ENCODE results near the gene NLRC3.
"Not testable (repeated sequence)": the region's sequence is repeated elsewhere in the genome, so short reads cannot be mapped to it uniquely, and the experiment has no call there.

The NLRC3 gene

GRCh38 chr16:3513892-3514583, 63.2 kb downstream of the NLRC3 start:
- no peak for DNase-seq
- peak; percentile 42 for ATAC-seq

DNA sequence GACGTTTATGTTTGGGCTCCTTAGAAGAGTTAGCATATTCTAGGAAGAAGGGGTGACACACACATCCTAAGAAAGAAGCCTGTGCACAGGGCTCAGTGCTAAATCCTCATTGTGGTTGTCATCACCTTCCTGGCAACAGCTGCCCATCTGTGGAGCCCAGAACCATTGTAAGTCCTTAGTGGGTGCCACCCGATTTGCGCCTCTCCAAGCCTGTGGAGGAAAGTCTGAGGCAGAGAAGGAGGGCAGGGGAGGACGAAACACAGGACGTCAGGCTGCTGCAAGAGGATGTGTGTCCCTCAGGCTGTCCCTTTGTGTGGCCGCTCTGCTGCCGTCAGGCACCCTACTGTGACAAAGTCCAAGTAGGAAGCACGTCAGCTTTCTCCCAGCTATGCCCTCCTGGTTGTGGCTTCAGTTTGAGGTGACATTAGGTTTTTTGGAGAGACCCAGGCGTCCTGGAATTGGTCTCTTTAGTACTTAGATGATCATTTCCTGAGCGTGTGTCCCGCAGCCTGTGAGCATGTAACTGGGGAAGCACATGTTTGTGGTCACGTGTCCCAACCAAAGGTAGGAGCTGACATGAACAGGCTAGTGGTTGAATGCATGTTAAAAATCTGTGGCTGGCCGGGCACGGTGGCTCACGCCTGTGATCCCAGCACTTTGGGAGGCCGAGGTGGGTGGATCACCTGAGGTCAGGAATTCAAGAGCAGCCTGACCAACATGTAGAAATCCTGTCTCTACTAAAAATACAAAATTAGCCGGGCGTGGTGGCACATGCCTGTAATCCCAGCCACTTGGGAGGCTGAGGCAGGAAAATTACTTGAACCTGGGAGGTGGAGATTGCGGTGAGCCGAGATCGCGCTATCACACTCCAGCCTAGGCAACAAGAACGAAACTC, 65.7 kb downstream of the NLRC3 start:
- ATAC-seq (no peak), DNase-seq (no peak)

- ATAC-seq (no peak), DNase-seq (no peak)
Measured at GRCh38 chr16:3510416-3510815, 66.8 kb downstream of the NLRC3 start.

DNA sequence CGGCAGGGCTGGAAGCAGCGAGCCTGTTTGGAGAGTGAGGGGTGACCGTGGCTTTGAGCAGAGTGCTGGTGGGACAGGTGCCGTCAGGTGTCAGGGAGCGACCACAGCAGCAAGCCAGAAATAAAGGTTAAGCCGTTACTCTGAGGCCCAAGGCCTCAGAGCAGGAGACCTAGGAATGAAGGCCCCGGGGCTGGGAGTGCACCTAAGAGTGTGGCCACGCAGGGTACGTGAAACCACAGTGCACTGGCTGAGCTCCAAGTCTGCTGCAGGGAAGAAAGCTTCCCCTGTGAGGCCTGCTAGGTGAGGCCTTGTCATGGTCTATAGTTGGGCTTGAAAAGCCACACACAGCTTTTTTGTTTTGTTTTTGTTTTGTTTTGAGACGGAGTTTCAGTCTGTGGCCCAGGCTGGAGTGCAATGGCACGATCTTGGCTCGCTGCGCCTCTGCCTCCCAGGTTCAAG, 67.7 kb downstream of the NLRC3 start:
- DNase-seq (peak; percentile 71), ATAC-seq (peak; percentile 83)

GRCh38 chr16:3508736-3509135, 68.5 kb downstream of the NLRC3 start:
- no peak for ATAC-seq
- no peak for DNase-seq

DNA sequence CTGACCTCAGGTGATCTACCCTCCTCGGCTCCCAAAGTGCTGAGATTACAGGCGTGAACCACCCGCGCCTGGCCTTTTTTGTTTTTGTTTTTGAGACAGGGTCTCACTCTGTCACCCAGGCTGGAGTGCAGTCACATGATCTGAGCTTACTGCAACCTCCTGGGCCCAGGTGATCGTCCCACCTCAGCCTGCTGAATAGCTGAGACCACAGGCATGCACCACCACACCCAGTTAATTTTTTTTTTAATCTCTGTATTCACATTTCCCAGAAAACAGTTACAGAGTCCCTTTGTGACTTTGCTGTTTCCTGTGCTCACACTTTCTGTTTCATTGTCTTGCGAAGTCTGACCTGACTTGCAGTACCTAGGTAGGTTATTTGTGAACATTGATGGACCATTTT, 73.7 kb downstream of the NLRC3 start:
- ATAC-seq (peak; percentile 53), DNase-seq (peak; percentile 50)

DNA sequence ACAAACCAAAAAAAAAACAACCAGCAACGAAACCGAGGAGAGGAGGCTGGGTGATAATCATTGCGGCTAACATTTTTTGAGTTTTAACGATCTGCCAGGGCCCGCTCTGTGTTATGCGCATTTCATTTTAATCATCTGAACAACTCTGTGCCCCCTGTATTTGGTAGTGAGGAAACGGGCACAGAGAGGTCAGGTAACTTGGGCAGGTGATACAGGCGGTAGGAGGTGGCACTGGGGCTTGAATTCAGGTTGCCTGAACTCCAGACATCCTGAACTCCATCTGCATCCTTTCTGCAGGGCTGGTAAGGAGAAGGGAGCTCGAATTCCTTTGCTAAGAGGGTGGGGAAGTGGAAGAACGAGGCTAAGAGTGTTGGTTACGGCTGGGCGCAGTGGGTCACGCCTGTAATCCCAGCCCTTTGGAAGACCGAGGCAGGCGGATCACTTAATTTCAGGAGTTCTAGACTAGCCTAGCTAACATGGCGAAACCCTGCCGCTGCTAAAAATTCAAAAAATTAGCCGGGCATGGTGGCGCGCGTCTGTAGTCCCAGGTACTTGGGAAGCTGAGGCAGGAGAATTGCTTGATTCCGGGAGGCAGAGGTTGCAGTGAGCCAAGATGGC, 75.3 kb downstream of the NLRC3 start:
- DNase-seq (no peak), ATAC-seq (no peak)

- not testable (repeated sequence) for DNase-seq, ATAC-seq
Measured at GRCh38 chr16:3501412-3501761, 75.8 kb downstream of the NLRC3 start.

- DNase-seq, result no peak
- ATAC-seq, result no peak
Measured at GRCh38 chr16:3498988-3499387, 78.2 kb downstream of the NLRC3 start.

DNA sequence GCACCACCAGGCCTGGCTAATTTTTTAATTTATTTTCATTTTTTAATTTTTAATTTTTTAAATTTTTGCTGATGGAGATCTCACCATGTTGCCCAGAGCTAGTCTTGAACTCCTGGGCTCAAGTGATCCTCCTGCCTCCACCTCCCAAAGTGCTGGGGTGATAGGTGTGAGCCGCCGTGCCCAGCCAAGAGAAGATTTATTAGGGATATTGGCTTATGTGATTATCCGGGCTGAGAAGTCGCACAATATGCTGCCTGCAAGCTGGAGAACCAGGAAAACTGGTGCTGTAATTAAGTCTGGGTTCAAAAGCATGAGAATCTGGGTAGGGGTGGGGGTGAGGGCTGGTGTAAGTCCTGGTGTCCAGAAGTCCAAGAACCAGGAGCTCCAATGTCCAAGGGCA, 79.4 kb downstream of the NLRC3 start:
- ATAC-seq, result no peak
- DNase-seq, result no peak

- no peak for DNase-seq
- ATAC-seq, result no peak
Measured at GRCh38 chr16:3496386-3496785, 80.8 kb downstream of the NLRC3 start.

DNA sequence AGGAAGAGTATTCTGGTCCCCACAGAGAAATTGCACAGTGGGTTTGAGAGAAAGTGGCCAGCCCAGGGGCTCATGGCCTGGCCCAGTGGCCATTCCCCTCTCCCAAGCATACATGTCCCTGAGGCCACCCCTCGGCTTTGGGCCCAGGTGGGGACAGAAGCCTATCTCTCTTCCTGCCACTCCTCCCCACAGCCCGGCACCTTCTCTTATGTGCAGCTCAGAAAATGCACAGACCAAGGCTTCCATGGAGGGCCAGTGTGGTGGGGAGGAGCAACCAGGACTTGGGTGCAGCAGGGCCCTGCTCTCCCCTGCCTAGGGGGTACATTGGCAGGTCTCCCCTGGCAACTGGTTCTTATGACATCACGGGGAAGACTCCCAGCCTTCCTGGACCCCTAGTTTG, 82.0 kb downstream of the NLRC3 start, which contains the start of gene C16orf90:
Gene C16orf90, minus strand, starts transcription at position 314 of the 400 bp plus-strand sequence. Its CDS starts 68 bp downstream, at position 246.
- ATAC-seq (no peak), DNase-seq (no peak)

DNA sequence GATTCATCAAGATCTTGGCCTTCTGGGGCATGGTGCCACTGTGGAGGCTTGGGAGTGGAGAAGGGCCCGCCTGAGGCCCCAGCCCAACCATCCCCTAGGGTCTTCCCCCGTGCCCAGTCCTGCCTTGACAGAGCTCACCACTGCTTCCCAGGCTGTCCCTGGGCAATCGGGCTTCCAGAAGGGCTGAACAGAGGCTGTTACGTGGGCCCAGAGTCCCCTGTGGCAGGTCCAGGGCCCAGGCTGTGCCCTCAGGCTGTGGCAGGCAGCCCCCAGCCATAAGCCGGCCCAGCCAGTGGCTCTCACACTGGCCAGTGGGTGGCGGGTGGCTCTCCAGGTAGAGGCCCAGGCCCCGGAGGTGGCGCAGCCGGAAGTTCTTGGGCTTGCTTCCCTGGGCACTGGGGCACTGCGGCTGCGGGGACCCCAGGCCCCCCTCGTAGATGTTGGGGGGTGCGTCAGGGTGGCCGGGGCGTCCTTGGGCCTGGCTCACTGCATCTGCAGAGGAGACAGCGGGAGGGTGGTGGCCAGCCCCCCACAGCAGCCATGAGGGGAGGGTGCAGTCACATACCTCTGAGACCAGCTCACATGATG, 82.7 kb downstream of the NLRC3 start:
- DNase-seq (no peak), ATAC-seq (no peak)

DNA sequence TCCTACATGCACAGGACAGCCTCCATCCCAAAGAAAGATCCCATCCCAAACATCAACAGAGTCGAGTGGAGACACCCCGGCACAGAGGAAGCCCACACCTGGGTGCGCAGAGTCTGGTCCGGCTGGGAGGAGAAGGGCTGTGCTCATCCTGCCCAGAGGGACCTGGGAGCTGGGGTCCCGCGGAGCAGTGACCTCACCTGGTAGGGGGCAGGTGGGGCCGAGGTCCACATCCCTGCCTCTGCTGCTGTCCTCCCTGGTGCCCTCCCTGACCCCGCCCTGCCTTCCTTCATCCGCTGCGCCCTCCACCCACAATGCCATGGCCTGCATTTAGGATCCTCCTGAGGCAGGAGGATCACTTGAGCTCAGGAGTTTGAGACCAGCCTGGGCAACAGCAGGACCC, 84.8 kb downstream of the NLRC3 start:
- ATAC-seq (no peak), DNase-seq (no peak)

GRCh38 chr16:3490911-3491629, 86.1 kb downstream of the NLRC3 start:
- no peak for DNase-seq
- no peak for ATAC-seq

Data from stimulated activated naive CD8-positive, alpha-beta T cell treated with anti-CD3 and anti-CD28 coated beads, Interleukin-15, Interleukin-2, amounts not matched to agents 100 U/mL and 50 U/mL, for 24 hours (primary cell).